Measurements from ENCODE around the gene GLS. TPM values are rescaled to one million over a fixed set of nuclear protein-coding genes. Genes with fewer than 3 reads are reported as not detected.

GLS gene
- total and polyA plus RNA-seq, 9 of the 15 experiments (the other 6 are each of a cell fraction or from before 2014, with no cell fraction given): 13.7 to 77.5 (median 48.2) TPM

DNA sequence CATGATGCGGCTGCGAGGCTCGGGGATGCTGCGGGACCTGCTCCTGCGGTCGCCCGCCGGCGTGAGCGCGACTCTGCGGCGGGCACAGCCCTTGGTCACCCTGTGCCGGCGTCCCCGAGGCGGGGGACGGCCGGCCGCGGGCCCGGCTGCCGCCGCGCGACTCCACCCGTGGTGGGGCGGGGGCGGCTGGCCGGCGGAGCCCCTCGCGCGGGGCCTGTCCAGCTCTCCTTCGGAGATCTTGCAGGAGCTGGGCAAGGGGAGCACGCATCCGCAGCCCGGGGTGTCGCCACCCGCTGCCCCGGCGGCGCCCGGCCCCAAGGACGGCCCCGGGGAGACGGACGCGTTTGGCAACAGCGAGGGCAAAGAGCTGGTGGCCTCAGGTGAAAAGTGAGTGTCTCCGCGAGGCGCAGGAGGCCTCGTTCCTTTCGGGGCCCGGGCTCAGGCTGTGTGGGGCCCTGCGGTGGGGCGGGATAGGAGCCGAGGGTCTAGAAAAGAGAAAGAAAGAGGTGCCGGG, 520 bp downstream of the GLS start:
- no peak for FAIRE-seq
- ChIA-PET POLR2A (interaction anchor here (0.6 to 5.0 kb wide), 17 partner anchors 9 to 660 kb away, joined by 3 to 45 read pairs (median 3); no protein-coding TSS in a partner anchor), CTCF (ENCODE audit: low intra/inter-chr PET ratio) (interaction anchor here (0.6 kb wide), 1 partner anchor 11 kb away, joined by 3 read pairs; no protein-coding TSS in a partner anchor)
- in situ Hi-C loops (cut with MboI): no loop called here
- Histone ChIP-seq H3K36me3 (ENCODE audit: control insufficient read depth, insufficient read depth, low read length) (peaks cover 20% of the 10 kb centered on the region; the same call in 2 of the 3 replicates), H2AFZ (ENCODE audit: low read depth, low read length) (peak overlapping the region; percentile 79; the same call in 1 of the 2 replicates), H3K9ac (ENCODE audit: insufficient read depth in 1 of 2, low read depth in 2 of 2, low read length in 2 of 2) (peak overlapping the region; percentile 85 to 97), H3K4me2 (ENCODE audit: insufficient read depth, low read length) (peak overlapping the region; percentile 96), H3K27me3 (ENCODE audit: control insufficient read depth in 2 of 2, insufficient read depth in 2 of 2, low read length in 2 of 2) (no peaks in the 10 kb centered on the region), H3K9me1 (ENCODE audit: control insufficient read depth, insufficient read depth, low read length) (no peaks in the 10 kb centered on the region), H3K4me1 (replicated peaks in 1 of 2; ENCODE audit: control insufficient read depth in 2 of 2, insufficient read depth in 2 of 2, low read length in 2 of 2) (peaks cover 2 to 18% of the 10 kb centered on the region in 2 experiments; a peak in 3 of 5 replicates), H3K27ac (ENCODE audit: extremely low read depth, low read depth, low read length) (peak overlapping the region; percentile 90), H3K9me3 (replicated peaks; ENCODE audit: control insufficient read depth, insufficient read depth, low read depth, low read length) (no peaks in the 10 kb centered on the region), H3K4me3 (peak overlapping the region; percentile 82), H3K79me2 (ENCODE audit: control insufficient read depth, insufficient read depth, low read length) (peaks cover 54% of the 10 kb centered on the region), H4K20me1 (replicated peaks; ENCODE audit: control insufficient read depth, insufficient read depth, low read length) (no peaks in the 10 kb centered on the region)
- ATAC-seq: no peak
- no TSS peak for BruUV-seq (replicated peaks)
- intact Hi-C loops (cut with micrococcal nuclease): loop anchor here (5.0 kb wide), 2 partner anchors 34 to 141 kb away; no protein-coding TSS in a partner anchor
- DNase-seq (ENCODE audit: extremely low read depth in 1 of 4, low spot score in 3 of 4): peak in 2 of 4 experiments; percentile 11 to 36
- 0% methylated on average over 10 of the region's 60 CpGs for WGBS (ENCODE audit: insufficient coverage, low coverage, missing lambda C conversion rate)
- TF ChIP-seq CCAR2 (IDR thresholded peaks at IDR 0.05; ENCODE audit: low read depth, low read length) (no peak), SAFB (IDR thresholded peaks at IDR 0.05; ENCODE audit: borderline replicate concordance, low read depth, low read length) (0 out of 2 replicates have a peak, but pooled peaks have one; percentile 15), KAT2B (IDR thresholded peaks at IDR 0.05; ENCODE audit: low read depth, low read length) (no peak), BRD9 (IDR thresholded peaks at IDR 0.05; ENCODE audit: low read depth, partially characterized antibody) (no peak), ZNF584 (CRISPR knock-in tag; IDR thresholded peaks at IDR 0.05; ENCODE audit: low read depth) (no peak), RBM22 (IDR thresholded peaks at IDR 0.05; ENCODE audit: low read depth, low read length, poor library complexity, severe bottlenecking) (peak; percentile 75), ZKSCAN1 (IDR thresholded peaks at IDR 0.05; ENCODE audit: low read depth, low read length) (no peak)
- TF ChIP-seq, protein P1, sequence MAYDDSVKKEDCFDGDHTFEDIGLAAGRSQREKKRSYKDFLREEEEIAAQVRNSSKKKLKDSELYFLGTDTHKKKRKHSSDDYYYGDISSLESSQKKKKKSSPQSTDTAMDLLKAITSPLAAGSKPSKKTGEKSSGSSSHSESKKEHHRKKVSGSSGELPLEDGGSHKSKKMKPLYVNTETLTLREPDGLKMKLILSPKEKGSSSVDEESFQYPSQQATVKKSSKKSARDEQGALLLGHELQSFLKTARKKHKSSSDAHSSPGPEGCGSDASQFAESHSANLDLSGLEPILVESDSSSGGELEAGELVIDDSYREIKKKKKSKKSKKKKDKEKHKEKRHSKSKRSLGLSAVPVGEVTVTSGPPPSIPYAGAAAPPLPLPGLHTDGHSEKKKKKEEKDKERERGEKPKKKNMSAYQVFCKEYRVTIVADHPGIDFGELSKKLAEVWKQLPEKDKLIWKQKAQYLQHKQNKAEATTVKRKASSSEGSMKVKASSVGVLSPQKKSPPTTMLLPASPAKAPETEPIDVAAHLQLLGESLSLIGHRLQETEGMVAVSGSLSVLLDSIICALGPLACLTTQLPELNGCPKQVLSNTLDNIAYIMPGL (CRISPR knock-in tag; IDR thresholded peaks at IDR 0.05): no peak
- TF ChIP-seq, protein P2, sequence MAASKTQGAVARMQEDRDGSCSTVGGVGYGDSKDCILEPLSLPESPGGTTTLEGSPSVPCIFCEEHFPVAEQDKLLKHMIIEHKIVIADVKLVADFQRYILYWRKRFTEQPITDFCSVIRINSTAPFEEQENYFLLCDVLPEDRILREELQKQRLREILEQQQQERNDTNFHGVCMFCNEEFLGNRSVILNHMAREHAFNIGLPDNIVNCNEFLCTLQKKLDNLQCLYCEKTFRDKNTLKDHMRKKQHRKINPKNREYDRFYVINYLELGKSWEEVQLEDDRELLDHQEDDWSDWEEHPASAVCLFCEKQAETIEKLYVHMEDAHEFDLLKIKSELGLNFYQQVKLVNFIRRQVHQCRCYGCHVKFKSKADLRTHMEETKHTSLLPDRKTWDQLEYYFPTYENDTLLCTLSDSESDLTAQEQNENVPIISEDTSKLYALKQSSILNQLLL (CRISPR knock-in tag; IDR thresholded peaks at IDR 0.05; ENCODE audit: borderline replicate concordance): no peak
- TF ChIP-seq, protein P3, sequence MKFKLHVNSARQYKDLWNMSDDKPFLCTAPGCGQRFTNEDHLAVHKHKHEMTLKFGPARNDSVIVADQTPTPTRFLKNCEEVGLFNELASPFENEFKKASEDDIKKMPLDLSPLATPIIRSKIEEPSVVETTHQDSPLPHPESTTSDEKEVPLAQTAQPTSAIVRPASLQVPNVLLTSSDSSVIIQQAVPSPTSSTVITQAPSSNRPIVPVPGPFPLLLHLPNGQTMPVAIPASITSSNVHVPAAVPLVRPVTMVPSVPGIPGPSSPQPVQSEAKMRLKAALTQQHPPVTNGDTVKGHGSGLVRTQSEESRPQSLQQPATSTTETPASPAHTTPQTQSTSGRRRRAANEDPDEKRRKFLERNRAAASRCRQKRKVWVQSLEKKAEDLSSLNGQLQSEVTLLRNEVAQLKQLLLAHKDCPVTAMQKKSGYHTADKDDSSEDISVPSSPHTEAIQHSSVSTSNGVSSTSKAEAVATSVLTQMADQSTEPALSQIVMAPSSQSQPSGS (CRISPR knock-in tag; IDR thresholded peaks at IDR 0.05): 0 out of 2 replicates have a peak, but pooled peaks have one; percentile 47
- TF ChIP-seq, protein P4, sequence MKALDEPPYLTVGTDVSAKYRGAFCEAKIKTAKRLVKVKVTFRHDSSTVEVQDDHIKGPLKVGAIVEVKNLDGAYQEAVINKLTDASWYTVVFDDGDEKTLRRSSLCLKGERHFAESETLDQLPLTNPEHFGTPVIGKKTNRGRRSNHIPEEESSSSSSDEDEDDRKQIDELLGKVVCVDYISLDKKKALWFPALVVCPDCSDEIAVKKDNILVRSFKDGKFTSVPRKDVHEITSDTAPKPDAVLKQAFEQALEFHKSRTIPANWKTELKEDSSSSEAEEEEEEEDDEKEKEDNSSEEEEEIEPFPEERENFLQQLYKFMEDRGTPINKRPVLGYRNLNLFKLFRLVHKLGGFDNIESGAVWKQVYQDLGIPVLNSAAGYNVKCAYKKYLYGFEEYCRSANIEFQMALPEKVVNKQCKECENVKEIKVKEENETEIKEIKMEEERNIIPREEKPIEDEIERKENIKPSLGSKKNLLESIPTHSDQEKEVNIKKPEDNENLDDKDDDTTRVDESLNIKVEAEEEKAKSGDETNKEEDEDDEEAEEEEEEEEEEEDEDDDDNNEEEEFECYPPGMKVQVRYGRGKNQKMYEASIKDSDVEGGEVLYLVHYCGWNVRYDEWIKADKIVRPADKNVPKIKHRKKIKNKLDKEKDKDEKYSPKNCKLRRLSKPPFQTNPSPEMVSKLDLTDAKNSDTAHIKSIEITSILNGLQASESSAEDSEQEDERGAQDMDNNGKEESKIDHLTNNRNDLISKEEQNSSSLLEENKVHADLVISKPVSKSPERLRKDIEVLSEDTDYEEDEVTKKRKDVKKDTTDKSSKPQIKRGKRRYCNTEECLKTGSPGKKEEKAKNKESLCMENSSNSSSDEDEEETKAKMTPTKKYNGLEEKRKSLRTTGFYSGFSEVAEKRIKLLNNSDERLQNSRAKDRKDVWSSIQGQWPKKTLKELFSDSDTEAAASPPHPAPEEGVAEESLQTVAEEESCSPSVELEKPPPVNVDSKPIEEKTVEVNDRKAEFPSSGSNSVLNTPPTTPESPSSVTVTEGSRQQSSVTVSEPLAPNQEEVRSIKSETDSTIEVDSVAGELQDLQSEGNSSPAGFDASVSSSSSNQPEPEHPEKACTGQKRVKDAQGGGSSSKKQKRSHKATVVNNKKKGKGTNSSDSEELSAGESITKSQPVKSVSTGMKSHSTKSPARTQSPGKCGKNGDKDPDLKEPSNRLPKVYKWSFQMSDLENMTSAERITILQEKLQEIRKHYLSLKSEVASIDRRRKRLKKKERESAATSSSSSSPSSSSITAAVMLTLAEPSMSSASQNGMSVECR (CRISPR knock-in tag; IDR thresholded peaks at IDR 0.05): 0 out of 2 replicates have a peak, but pooled peaks have one; percentile 16

Data from K562 (cell line).